ENCODE data around the gene FANCC. TPM values are rescaled to one million over a fixed set of nuclear protein-coding genes. Genes with fewer than 3 reads are reported as not detected.
A peak's percentile ranks its signal among the peaks of the same experiment; 100 is the strongest.

FANCC gene
- total and polyA plus RNA-seq, 2 of the 13 experiments (the other 11 are each of a cell fraction or from before 2014, with no cell fraction given): 7.4 to 8.6 TPM

DNA sequence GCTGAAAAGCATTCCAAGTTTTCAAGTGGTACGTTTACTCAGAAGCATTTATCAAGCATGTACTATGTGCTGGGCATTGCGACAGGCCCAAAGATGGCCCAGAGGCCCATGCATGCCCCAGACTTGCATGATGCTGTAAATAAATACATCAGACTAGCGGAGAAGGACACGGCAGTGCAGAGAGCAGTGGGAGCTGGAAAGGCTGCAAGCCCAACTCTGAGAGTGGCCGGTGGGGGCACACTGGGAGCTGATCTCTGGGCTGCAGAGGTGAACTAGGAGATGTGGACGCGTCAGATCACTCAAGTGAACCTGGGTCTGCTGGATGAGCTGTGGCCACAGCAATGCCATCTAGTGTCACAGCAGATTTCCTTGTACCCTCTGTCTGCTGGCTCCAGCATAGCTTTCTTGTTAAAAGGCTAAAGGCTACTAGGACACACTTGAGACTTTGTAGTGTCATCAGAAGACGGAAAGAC is 246.9 kb downstream of the FANCC start (continued):
- TF ChIP-seq ZNF816 (CRISPR knock-in tag; IDR thresholded peaks at IDR 0.05; ENCODE audit: borderline replicate concordance) (no peak), FUBP1 (CRISPR knock-in tag; IDR thresholded peaks at IDR 0.05; ENCODE audit: borderline replicate concordance) (no peak), TEAD3 (CRISPR knock-in tag; optimal IDR thresholded peaks at IDR 0.05; ENCODE audit: borderline replicate concordance) (no peak), GATAD1 (CRISPR knock-in tag; IDR thresholded peaks at IDR 0.05) (no peak), SUZ12 (IDR thresholded peaks at IDR 0.05; ENCODE audit: low read depth, low read length) (no peak), ATM (IDR thresholded peaks at IDR 0.05; ENCODE audit: borderline replicate concordance) (no peak), NR1H2 (CRISPR knock-in tag; IDR thresholded peaks at IDR 0.05; ENCODE audit: borderline replicate concordance, low read depth) (no peak), ZNF10 (CRISPR knock-in tag; IDR thresholded peaks at IDR 0.05; ENCODE audit: borderline replicate concordance, low read depth) (no peak), PTBP1 (IDR thresholded peaks at IDR 0.05; ENCODE audit: low read depth, low read length, poor library complexity, severe bottlenecking) (no peak), HNRNPK (IDR thresholded peaks at IDR 0.05; ENCODE audit: low read depth, low read length, poor library complexity, severe bottlenecking) (no peak), ZBTB43 (CRISPR knock-in tag; conservative IDR thresholded peaks at IDR 0.05) (no peak), ZFP36L1 (CRISPR knock-in tag; IDR thresholded peaks at IDR 0.05) (no peak), ZNF234 (CRISPR knock-in tag; conservative IDR thresholded peaks at IDR 0.05) (no peak), HOXA9 (CRISPR knock-in tag; IDR thresholded peaks at IDR 0.05; ENCODE audit: borderline replicate concordance) (no peak), MIER2 (CRISPR knock-in tag; IDR thresholded peaks at IDR 0.05) (no peak), ZFP62 (CRISPR knock-in tag; IDR thresholded peaks at IDR 0.05) (no peak), SP4 (CRISPR knock-in tag; IDR thresholded peaks at IDR 0.05) (no peak)
- TF ChIP-seq, protein P1, sequence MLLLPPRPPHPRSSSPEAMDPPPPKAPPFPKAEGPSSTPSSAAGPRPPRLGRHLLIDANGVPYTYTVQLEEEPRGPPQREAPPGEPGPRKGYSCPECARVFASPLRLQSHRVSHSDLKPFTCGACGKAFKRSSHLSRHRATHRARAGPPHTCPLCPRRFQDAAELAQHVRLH (CRISPR knock-in tag; IDR thresholded peaks at IDR 0.05; ENCODE audit: borderline replicate concordance, low read depth): no peak
- TF ChIP-seq, protein P2, sequence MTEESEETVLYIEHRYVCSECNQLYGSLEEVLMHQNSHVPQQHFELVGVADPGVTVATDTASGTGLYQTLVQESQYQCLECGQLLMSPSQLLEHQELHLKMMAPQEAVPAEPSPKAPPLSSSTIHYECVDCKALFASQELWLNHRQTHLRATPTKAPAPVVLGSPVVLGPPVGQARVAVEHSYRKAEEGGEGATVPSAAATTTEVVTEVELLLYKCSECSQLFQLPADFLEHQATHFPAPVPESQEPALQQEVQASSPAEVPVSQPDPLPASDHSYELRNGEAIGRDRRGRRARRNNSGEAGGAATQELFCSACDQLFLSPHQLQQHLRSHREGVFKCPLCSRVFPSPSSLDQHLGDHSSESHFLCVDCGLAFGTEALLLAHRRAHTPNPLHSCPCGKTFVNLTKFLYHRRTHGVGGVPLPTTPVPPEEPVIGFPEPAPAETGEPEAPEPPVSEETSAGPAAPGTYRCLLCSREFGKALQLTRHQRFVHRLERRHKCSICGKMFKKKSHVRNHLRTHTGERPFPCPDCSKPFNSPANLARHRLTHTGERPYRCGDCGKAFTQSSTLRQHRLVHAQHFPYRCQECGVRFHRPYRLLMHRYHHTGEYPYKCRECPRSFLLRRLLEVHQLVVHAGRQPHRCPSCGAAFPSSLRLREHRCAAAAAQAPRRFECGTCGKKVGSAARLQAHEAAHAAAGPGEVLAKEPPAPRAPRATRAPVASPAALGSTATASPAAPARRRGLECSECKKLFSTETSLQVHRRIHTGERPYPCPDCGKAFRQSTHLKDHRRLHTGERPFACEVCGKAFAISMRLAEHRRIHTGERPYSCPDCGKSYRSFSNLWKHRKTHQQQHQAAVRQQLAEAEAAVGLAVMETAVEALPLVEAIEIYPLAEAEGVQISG (CRISPR knock-in tag; IDR thresholded peaks at IDR 0.05): peak; percentile 40
- TF ChIP-seq, protein P3, sequence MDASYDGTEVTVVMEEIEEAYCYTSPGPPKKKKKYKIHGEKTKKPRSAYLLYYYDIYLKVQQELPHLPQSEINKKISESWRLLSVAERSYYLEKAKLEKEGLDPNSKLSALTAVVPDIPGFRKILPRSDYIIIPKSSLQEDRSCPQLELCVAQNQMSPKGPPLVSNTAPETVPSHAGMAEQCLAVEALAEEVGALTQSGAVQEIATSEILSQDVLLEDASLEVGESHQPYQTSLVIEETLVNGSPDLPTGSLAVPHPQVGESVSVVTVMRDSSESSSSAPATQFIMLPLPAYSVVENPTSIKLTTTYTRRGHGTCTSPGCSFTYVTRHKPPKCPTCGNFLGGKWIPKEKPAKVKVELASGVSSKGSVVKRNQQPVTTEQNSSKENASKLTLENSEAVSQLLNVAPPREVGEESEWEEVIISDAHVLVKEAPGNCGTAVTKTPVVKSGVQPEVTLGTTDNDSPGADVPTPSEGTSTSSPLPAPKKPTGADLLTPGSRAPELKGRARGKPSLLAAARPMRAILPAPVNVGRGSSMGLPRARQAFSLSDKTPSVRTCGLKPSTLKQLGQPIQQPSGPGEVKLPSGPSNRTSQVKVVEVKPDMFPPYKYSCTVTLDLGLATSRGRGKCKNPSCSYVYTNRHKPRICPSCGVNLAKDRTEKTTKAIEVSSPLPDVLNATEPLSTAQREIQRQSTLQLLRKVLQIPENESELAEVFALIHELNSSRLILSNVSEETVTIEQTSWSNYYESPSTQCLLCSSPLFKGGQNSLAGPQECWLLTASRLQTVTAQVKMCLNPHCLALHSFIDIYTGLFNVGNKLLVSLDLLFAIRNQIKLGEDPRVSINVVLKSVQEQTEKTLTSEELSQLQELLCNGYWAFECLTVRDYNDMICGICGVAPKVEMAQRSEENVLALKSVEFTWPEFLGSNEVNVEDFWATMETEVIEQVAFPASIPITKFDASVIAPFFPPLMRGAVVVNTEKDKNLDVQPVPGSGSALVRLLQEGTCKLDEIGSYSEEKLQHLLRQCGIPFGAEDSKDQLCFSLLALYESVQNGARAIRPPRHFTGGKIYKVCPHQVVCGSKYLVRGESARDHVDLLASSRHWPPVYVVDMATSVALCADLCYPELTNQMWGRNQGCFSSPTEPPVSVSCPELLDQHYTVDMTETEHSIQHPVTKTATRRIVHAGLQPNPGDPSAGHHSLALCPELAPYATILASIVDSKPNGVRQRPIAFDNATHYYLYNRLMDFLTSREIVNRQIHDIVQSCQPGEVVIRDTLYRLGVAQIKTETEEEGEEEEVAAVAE (CRISPR knock-in tag; IDR thresholded peaks at IDR 0.05; ENCODE audit: borderline replicate concordance): no peak
